Uterus (tissue), 2 donors: ENCODE data around the gene LPAR1.

Experiments
- CTCF ChIP-seq, 4 experiments: fragments of 200-600 bp in 2 of 4; fragments of 450-650 bp in 2 of 4; sonication (generic) in 2 of 4; IDR thresholded peaks; one replicate each; pipeline ENCODE4 v1.5.1; 2016 to 2019; ENCODE audit warnings: antibody characterized with exemption in 4 of 4, mild to moderate bottlenecking in 2 of 4, moderate library complexity in 1 of 4
- POLR2A ChIP-seq, 2 donors: fragments of 450-650 bp; IDR thresholded peaks; one replicate each; pipeline ENCODE4 v1.6.1; 2016; ENCODE audit warnings: antibody characterized with exemption in 2 of 2, mild to moderate bottlenecking in 1 of 2, moderate library complexity in 1 of 2

GRCh38 chr9:110864011-110864410, 174.3 kb downstream of the LPAR1 start:
- TF ChIP-seq CTCF (IDR thresholded peaks at IDR 0.05) = no peak
- TF ChIP-seq POLR2A (IDR thresholded peaks at IDR 0.05) = no peak
